Measurements from ENCODE around the gene ADGRD1.

Gene ADGRD1

DNA sequence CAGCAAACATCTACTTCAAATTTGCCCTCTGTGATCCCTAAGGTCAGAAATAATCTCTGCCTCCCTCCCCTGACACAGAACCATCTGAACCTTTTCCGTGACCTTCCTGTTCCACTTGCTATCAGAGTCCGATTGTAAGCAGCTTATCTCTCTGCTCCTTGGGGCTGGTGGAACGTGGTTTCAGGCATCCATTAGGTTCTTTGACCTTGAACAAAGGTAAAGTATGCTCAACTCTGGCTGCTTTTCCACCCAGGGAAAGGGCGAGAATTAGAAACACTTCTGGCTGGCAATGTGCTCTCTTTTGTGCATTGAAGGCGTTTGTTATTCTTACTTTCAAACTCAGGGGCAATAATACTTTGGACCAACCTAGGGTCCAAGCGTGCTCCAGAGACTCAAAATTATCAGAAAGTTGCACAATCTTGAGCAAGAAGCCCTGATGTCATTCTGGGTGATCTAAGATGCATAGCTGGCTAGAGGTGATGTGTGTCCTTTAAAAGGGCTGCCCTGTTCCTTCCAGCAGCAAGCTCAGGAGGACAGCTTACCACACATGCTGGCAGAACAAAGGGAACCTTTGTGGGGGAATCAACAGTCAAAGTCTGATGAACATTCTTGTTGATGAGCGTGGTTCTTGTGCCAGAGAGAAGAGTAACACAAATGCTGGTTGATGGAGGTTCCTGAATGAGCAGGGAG lies 29.8 kb downstream of the ADGRD1 start:
- Histone ChIP-seq H3K14ac (ENCODE audit: low read length in 2 of 2) (no peak overlapping the region), H3K4me3 (ENCODE audit: insufficient read depth in 1 of 2, low read depth in 1 of 2, low read length in 2 of 2) (no peak overlapping the region), H3K27ac (ENCODE audit: low read length, poor library complexity, severe bottlenecking) (no peak overlapping the region), H3K18ac (ENCODE audit: low read depth in 1 of 2, low read length in 2 of 2) (no peak overlapping the region), H3K4me1 (ENCODE audit: control insufficient read depth, insufficient read depth, low read depth, low read length) (no peaks in the 10 kb centered on the region), H2AFZ (ENCODE audit: low read depth, low read length) (no peak overlapping the region), H3K9ac (ENCODE audit: low read length) (no peak overlapping the region), H2BK120ac (ENCODE audit: low read depth, low read length) (no peak overlapping the region), H2BK5ac (ENCODE audit: low read depth, low read length, poor library complexity, severe bottlenecking) (no peak overlapping the region), H2BK15ac (ENCODE audit: low read depth, poor library complexity, severe bottlenecking) (no peak overlapping the region), H3K4ac (ENCODE audit: low read depth in 1 of 2, low read length in 2 of 2) (no peak overlapping the region), H3K79me1 (replicated peaks; ENCODE audit: low read length, poor library complexity, severe bottlenecking) (no peaks in the 10 kb centered on the region), H3K36me3 (ENCODE audit: control insufficient read depth in 1 of 2, insufficient read depth in 2 of 2, low read depth in 1 of 2, low read length in 2 of 2) (no peaks in the 10 kb centered on the region), H3K27me3 (ENCODE audit: control insufficient read depth in 1 of 2, insufficient read depth in 1 of 2, low read length in 2 of 2) (no peaks in the 10 kb centered on the region), H4K91ac (ENCODE audit: low read length) (no peak overlapping the region), H3K9me3 (ENCODE audit: control insufficient read depth, low read length) (no peaks in the 10 kb centered on the region), H2AK5ac (ENCODE audit: low read length, severe bottlenecking) (no peak overlapping the region), H4K8ac (ENCODE audit: low read length) (no peak overlapping the region), H3K23ac (ENCODE audit: low read length in 2 of 2) (no peak overlapping the region), H3K4me2 (ENCODE audit: low read length, poor library complexity, severe bottlenecking) (no peak overlapping the region), H2BK12ac (ENCODE audit: low read length in 2 of 2) (no peak overlapping the region)
- DNase-seq, result no peak
- WGBS, result 65% methylated on average over 7 of the region's 7 CpGs

DNA sequence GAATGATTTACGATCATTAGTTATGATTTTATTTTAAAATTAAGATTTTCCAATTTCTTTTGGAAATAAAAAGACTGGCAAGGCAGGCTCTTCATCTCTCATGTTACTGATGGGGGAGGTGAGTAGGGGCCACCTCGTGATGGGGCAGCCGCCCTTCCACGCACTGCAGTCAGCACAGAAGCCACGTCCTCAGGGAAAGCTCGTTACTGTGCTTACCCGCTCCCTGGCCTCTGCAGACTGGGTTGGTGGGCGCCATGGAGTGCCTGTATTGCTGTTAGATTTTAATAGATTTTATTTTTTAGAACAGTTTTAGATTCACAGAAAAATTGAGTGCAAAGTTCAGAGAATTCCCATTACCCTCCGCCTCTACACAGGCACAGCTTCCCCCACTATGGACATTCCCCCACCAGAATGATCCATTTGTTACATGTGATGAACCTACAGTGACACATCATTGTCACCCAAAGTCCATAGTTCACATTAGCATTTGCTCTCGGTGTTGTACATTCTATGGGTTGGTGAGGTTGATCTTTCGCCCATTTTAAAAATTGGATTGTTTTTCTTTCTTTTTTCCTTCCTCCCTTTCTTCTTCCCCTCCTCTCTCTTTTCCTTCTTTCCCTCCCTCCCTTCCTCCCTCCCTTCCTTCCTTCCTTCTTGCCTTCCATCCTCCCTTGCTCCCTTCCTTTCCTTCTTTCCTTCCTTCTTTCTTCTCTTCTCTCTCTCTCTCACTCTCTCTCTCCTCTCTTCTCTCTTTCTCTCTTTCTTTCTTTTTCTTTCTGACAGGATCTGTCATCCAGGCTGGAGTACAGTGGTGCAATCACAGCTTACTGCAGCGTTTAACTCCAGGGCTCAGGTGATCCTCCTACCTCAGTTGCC lies 30.7 kb downstream of the ADGRD1 start:
- Histone ChIP-seq H4K8ac (ENCODE audit: low read length) (no peak overlapping the region), H3K4me3 (ENCODE audit: insufficient read depth in 1 of 2, low read depth in 1 of 2, low read length in 2 of 2) (no peak overlapping the region), H3K4ac (ENCODE audit: low read depth in 1 of 2, low read length in 2 of 2) (no peak overlapping the region), H4K91ac (ENCODE audit: low read length) (no peak overlapping the region), H3K4me2 (ENCODE audit: low read length, poor library complexity, severe bottlenecking) (no peak overlapping the region), H3K9ac (ENCODE audit: low read length) (no peak overlapping the region), H2AK5ac (ENCODE audit: low read length, severe bottlenecking) (no peak overlapping the region), H3K14ac (ENCODE audit: low read length in 2 of 2) (no peak overlapping the region), H2BK120ac (ENCODE audit: low read depth, low read length) (no peak overlapping the region), H3K27ac (ENCODE audit: low read length, poor library complexity, severe bottlenecking) (no peak overlapping the region), H3K36me3 (ENCODE audit: control insufficient read depth in 1 of 2, insufficient read depth in 2 of 2, low read depth in 1 of 2, low read length in 2 of 2) (no peaks in the 10 kb centered on the region), H3K9me3 (ENCODE audit: control insufficient read depth, low read length) (no peaks in the 10 kb centered on the region), H2BK15ac (ENCODE audit: low read depth, poor library complexity, severe bottlenecking) (no peak overlapping the region), H2BK5ac (ENCODE audit: low read depth, low read length, poor library complexity, severe bottlenecking) (no peak overlapping the region), H3K23ac (ENCODE audit: low read length in 2 of 2) (no peak overlapping the region), H2AFZ (ENCODE audit: low read depth, low read length) (no peak overlapping the region), H3K27me3 (ENCODE audit: control insufficient read depth in 1 of 2, insufficient read depth in 1 of 2, low read length in 2 of 2) (no peaks in the 10 kb centered on the region), H3K18ac (ENCODE audit: low read depth in 1 of 2, low read length in 2 of 2) (no peak overlapping the region), H2BK12ac (ENCODE audit: low read length in 2 of 2) (no peak overlapping the region), H3K79me1 (replicated peaks; ENCODE audit: low read length, poor library complexity, severe bottlenecking) (no peaks in the 10 kb centered on the region), H3K4me1 (ENCODE audit: control insufficient read depth, insufficient read depth, low read depth, low read length) (no peaks in the 10 kb centered on the region)
- DNase-seq, result no peak
- 92% methylated on average over 7 of the region's 12 CpGs for WGBS

DNA sequence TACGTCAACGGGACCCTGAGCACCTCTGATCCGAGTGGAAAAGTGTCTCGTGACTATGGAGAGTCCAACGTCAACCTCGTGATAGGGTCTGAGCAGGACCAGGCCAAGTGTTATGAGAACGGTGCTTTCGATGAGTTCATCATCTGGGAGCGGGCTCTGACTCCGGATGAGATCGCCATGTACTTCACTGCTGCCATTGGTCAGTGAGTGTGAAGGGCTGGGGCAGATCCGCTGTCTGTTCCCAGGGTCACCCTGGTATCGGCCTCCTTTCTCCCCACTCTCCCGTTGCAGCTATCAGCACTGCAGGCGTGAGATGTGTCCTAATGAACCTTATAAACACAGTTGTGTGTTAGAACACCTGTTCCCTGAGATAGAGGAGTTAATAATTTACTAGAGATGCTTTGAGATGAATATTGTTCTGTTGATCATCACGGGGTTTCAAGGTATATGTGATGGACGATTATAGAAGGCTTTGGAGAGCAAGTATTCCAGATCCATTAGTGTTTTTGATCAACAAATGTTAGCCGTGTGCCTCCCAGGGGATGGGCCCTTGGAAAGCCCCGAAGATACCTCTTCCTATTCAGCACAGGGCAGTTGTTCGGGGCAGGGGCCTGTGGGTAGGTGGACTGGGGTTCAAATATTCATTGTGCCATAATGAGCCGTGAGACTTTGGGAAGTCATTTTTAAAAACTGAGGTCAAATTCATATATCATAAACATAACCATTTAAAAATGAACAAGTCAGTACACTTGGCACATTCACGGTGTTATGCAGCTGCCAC lies 33.6 kb downstream of the ADGRD1 start:
- no peak overlapping the region for H3K4me2 ChIP-seq (ENCODE audit: low read length, poor library complexity, severe bottlenecking)
- H2BK12ac ChIP-seq (ENCODE audit: low read length in 2 of 2), result no peak overlapping the region
- H4K8ac ChIP-seq (ENCODE audit: low read length), result no peak overlapping the region
- H3K9ac ChIP-seq (ENCODE audit: low read length), result no peak overlapping the region
- no peaks in the 10 kb centered on the region for H3K9me3 ChIP-seq (ENCODE audit: control insufficient read depth, low read length)
- H2BK15ac ChIP-seq (ENCODE audit: low read depth, poor library complexity, severe bottlenecking), result no peak overlapping the region
- H3K4me3 ChIP-seq (ENCODE audit: insufficient read depth in 1 of 2, low read depth in 1 of 2, low read length in 2 of 2), result no peak overlapping the region
- H2AFZ ChIP-seq (ENCODE audit: low read depth, low read length), result no peak overlapping the region
- H3K36me3 ChIP-seq (ENCODE audit: control insufficient read depth in 1 of 2, insufficient read depth in 2 of 2, low read depth in 1 of 2, low read length in 2 of 2), result no peaks in the 10 kb centered on the region
- no peaks in the 10 kb centered on the region for H3K27me3 ChIP-seq (ENCODE audit: control insufficient read depth in 1 of 2, insufficient read depth in 1 of 2, low read length in 2 of 2)
- H3K23ac ChIP-seq (ENCODE audit: low read length in 2 of 2), result no peak overlapping the region
- H3K18ac ChIP-seq (ENCODE audit: low read depth in 1 of 2, low read length in 2 of 2), result no peak overlapping the region
- H3K79me1 ChIP-seq (replicated peaks; ENCODE audit: low read length, poor library complexity, severe bottlenecking), result no peaks in the 10 kb centered on the region
- H4K91ac ChIP-seq (ENCODE audit: low read length), result no peak overlapping the region
- DNase-seq, result no peak
- H2AK5ac ChIP-seq (ENCODE audit: low read length, severe bottlenecking), result no peak overlapping the region
- H3K4ac ChIP-seq (ENCODE audit: low read depth in 1 of 2, low read length in 2 of 2), result no peak overlapping the region
- no peaks in the 10 kb centered on the region for H3K4me1 ChIP-seq (ENCODE audit: control insufficient read depth, insufficient read depth, low read depth, low read length)
- no peak overlapping the region for H3K14ac ChIP-seq (ENCODE audit: low read length in 2 of 2)
- no peak overlapping the region for H3K27ac ChIP-seq (ENCODE audit: low read length, poor library complexity, severe bottlenecking)
- WGBS, result 86% methylated on average over 19 of the region's 22 CpGs
- H2BK120ac ChIP-seq (ENCODE audit: low read depth, low read length), result no peak overlapping the region
- H2BK5ac ChIP-seq (ENCODE audit: low read depth, low read length, poor library complexity, severe bottlenecking), result no peak overlapping the region

DNA sequence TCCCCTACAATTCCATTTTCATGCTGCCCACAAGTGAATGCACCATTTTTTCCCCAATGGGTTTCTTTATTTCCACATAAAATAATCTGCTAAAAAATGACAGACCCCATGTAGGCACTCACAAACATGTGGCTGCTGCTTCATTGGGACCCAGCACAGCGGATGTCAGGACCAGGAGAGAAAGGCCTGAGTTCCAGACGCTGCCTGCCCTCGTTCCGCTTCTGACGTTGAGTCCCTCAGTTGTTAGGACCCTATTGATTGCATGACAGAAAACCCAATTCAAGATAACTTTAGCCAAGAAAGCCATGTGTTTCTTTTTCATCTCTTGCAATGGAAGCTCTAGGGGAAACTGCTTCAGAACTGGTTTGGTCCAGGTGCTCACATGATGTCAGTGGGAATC lies 34.6 kb downstream of the ADGRD1 start:
- H4K8ac ChIP-seq (ENCODE audit: low read length), result no peak overlapping the region
- 91% methylated on average over 5 of the region's 5 CpGs for WGBS
- H2BK12ac ChIP-seq (ENCODE audit: low read length in 2 of 2), result no peak overlapping the region
- H3K4ac ChIP-seq (ENCODE audit: low read depth in 1 of 2, low read length in 2 of 2), result no peak overlapping the region
- no peak overlapping the region for H3K9ac ChIP-seq (ENCODE audit: low read length)
- H2AFZ ChIP-seq (ENCODE audit: low read depth, low read length), result no peak overlapping the region
- no peak overlapping the region for H2BK15ac ChIP-seq (ENCODE audit: low read depth, poor library complexity, severe bottlenecking)
- H3K79me1 ChIP-seq (replicated peaks; ENCODE audit: low read length, poor library complexity, severe bottlenecking), result no peaks in the 10 kb centered on the region
- no peaks in the 10 kb centered on the region for H3K27me3 ChIP-seq (ENCODE audit: control insufficient read depth in 1 of 2, insufficient read depth in 1 of 2, low read length in 2 of 2)
- no peaks in the 10 kb centered on the region for H3K4me1 ChIP-seq (ENCODE audit: control insufficient read depth, insufficient read depth, low read depth, low read length)
- H2BK5ac ChIP-seq (ENCODE audit: low read depth, low read length, poor library complexity, severe bottlenecking), result no peak overlapping the region
- H3K9me3 ChIP-seq (ENCODE audit: control insufficient read depth, low read length), result no peaks in the 10 kb centered on the region
- H2AK5ac ChIP-seq (ENCODE audit: low read length, severe bottlenecking), result no peak overlapping the region
- H3K18ac ChIP-seq (ENCODE audit: low read depth in 1 of 2, low read length in 2 of 2), result no peak overlapping the region
- H3K36me3 ChIP-seq (ENCODE audit: control insufficient read depth in 1 of 2, insufficient read depth in 2 of 2, low read depth in 1 of 2, low read length in 2 of 2), result no peaks in the 10 kb centered on the region
- DNase-seq, result no peak
- no peak overlapping the region for H3K23ac ChIP-seq (ENCODE audit: low read length in 2 of 2)
- no peak overlapping the region for H3K14ac ChIP-seq (ENCODE audit: low read length in 2 of 2)
- H3K4me3 ChIP-seq (ENCODE audit: insufficient read depth in 1 of 2, low read depth in 1 of 2, low read length in 2 of 2), result no peak overlapping the region
- H3K4me2 ChIP-seq (ENCODE audit: low read length, poor library complexity, severe bottlenecking), result no peak overlapping the region
- no peak overlapping the region for H2BK120ac ChIP-seq (ENCODE audit: low read depth, low read length)
- no peak overlapping the region for H3K27ac ChIP-seq (ENCODE audit: low read length, poor library complexity, severe bottlenecking)
- H4K91ac ChIP-seq (ENCODE audit: low read length), result no peak overlapping the region
